Lower lobe of right lung (tissue), 2 donors: ENCODE results near the gene DYTN. TPM values are rescaled to one million over a fixed set of nuclear protein-coding genes. Genes with fewer than 3 reads are reported as not detected.

ENCODE experiments used
- ATAC-seq, 2 donors: fragments of 200-7000 bp; cut with Tn5 transposase; one replicate each; pipeline ENCODE4 v1.9.1; 2020 to 2022; ENCODE audit warnings: mild to moderate bottlenecking in 2 of 2, moderate library complexity in 2 of 2
- DNase-seq: peaks from one replicate; pipeline ENCODE4 v3.0.0-alpha.2; 2020
- H3K27ac ChIP-seq: fragments of 200-600 bp; one replicate; pipeline ENCODE4 v1.8.0; 2022
- H3K27me3 ChIP-seq: fragments of 200-600 bp; one replicate; pipeline ENCODE4 v1.8.0; 2022; ENCODE audit warnings: low read depth
- H3K36me3 ChIP-seq: fragments of 200-600 bp; one replicate; pipeline ENCODE4 v1.8.0; 2022; ENCODE audit warnings: mild to moderate bottlenecking
- H3K4me1 ChIP-seq: fragments of 200-600 bp; one replicate; pipeline ENCODE4 v1.8.0; 2022
- H3K4me3 ChIP-seq: fragments of 200-600 bp; one replicate; pipeline ENCODE4 v1.8.0; 2022; ENCODE audit warnings: mild to moderate bottlenecking
- H3K9me3 ChIP-seq: fragments of 200-600 bp; one replicate; pipeline ENCODE4 v1.8.0; 2022
- CTCF ChIP-seq: fragments of 200-600 bp; IDR thresholded peaks from one replicate; pipeline ENCODE4 v1.8.0; 2022; ENCODE audit warnings: antibody characterized with exemption, mild to moderate bottlenecking
- intact Hi-C: fragments of 100-400 bp; cut with DNase I; formaldehyde crosslinking; loops from one replicate; pipeline ENCODE4 v1.11.0; 2022
- total RNA-seq: library from RNA; stranded (reverse); fragmentation: NEBNext Ultra II Directional; extraction: Animal tissue kit (Norgen Biotek cat#: 25700); gene quantifications from one replicate; pipeline ENCODE4 v1.2.1, GENCODE V29; 2021
- donor health status: DM: no; HTN: yes; CAD: no; lungs with severe emphysema.

DYTN gene
- total RNA-seq, 1 donor from 2014 or later = not detected

GRCh38 chr2:206688453-206688852, 29.7 kb downstream of the DYTN start:
- TF ChIP-seq CTCF = no peak
- Histone ChIP-seq H3K27me3 (no peaks in the 10 kb centered on the region), H3K4me1 (no peaks in the 10 kb centered on the region), H3K9me3 (no peaks in the 10 kb centered on the region), H3K27ac (no peak overlapping the region), H3K36me3 (no peaks in the 10 kb centered on the region), H3K4me3 (no peak overlapping the region)
- DNase-seq (no peak), ATAC-seq (no peak)
- intact Hi-C loops = no loop called here

- H3K36me3 ChIP-seq = no peaks in the 10 kb centered on the region
- H3K9me3 ChIP-seq = no peaks in the 10 kb centered on the region
- no peak overlapping the region for H3K4me3 ChIP-seq
- TF ChIP-seq CTCF = no peak
- H3K27ac ChIP-seq = no peak overlapping the region
- intact Hi-C loops = no loop called here
- DNase-seq (no peak), ATAC-seq (no peak)
- H3K27me3 ChIP-seq = no peaks in the 10 kb centered on the region
- no peaks in the 10 kb centered on the region for H3K4me1 ChIP-seq
Measured at GRCh38 chr2:206683546-206683945, 34.6 kb downstream of the DYTN start.

DNA sequence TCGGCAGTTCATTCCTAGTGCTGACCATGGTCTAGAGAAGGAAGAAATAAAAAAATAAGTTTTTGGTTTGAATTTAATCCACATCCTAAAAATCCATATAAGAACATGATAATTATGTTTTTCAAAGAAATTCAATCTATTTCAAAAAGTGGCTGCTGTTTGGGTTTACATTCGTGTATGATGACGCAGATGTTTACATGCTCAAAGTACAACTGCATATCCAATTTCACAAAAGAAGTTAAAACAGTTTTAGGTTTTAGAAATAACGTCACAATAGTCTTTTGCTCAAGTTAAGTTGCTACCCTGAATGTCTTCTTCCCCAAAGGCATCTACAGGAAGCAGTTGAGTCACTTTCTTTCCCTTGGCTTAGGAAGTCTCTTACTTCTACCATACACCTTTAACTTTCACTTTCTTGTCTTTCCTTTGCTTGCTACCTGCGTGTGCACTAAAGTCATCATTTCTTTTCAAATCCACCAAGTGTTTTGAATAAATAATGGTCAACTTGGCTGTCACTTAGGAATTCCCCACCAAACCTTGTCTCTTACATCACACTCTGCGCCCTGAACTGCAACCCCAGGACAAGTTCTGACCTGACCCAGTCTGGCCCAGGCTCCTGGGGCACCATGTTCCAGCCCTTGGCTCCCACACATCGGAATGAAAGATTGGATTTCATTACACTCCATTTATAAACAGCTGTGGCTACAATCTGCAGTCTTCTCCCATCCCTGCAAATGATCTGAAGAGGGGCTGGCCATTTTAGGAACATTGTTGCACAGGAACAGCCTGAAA, 47.5 kb downstream of the DYTN start:
- ATAC-seq (no peak), DNase-seq (no peak)
- intact Hi-C loops = no loop called here
- no peaks in the 10 kb centered on the region for H3K9me3 ChIP-seq
- H3K27me3 ChIP-seq = no peaks in the 10 kb centered on the region
- no peak for TF ChIP-seq CTCF
- H3K27ac ChIP-seq = no peak overlapping the region
- no peaks in the 10 kb centered on the region for H3K4me1 ChIP-seq
- no peak overlapping the region for H3K4me3 ChIP-seq
- no peaks in the 10 kb centered on the region for H3K36me3 ChIP-seq

DNA sequence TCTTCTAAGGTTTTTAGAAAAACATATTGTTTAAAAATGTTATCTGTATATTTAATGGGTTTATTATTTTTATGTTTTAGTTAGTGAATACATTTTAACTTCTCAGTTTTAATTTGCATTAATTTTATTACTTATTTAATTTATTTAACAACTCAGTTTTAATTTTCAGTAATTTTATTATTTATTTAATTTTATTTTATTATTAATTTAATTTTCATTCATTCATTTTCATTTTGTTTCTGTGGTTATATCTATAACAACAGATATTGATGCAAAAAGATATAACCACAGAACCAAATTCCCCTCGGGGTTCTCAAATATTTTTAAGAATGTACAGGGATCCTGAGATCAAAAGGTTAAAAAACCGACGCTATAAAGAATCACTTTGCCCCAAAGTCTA, 52.9 kb downstream of the DYTN start:
- intact Hi-C loops = no loop called here
- Histone ChIP-seq H3K4me3 (no peak overlapping the region), H3K27ac (no peak overlapping the region), H3K4me1 (no peaks in the 10 kb centered on the region), H3K36me3 (no peaks in the 10 kb centered on the region), H3K27me3 (no peaks in the 10 kb centered on the region), H3K9me3 (no peaks in the 10 kb centered on the region)
- ATAC-seq (no peak), DNase-seq (no peak)
- TF ChIP-seq CTCF = no peak

DNA sequence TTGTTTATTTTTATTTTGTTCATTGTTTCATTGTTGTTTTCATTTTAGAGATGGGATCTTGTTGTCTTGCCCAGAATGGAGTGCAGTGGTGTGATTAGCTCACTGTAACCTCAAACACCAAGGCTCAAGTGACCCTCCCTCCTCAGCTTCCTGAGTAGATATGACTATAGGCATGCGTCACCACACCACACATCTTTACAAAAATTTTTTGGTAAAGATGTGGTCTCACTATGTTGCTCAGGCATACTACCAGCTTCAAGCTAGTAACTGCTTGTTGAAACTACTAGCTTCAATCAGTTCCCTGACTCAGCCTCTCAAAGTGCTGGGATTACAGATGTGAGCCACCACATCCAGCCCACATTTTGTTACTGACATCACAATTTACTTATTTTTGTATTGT, 61.1 kb downstream of the DYTN start:
- intact Hi-C loops = no loop called here
- ATAC-seq (no peak), DNase-seq (no peak)
- H3K9me3 ChIP-seq = no peaks in the 10 kb centered on the region
- H3K27me3 ChIP-seq = no peaks in the 10 kb centered on the region
- no peak overlapping the region for H3K4me3 ChIP-seq
- no peaks in the 10 kb centered on the region for H3K36me3 ChIP-seq
- TF ChIP-seq CTCF = no peak
- H3K4me1 ChIP-seq = no peaks in the 10 kb centered on the region
- H3K27ac ChIP-seq = no peak overlapping the region
